Kidney (tissue), 14 donors: ENCODE results near the gene PPIF. TPM values are rescaled to one million over a fixed set of nuclear protein-coding genes. Genes with fewer than 3 reads are reported as not detected.
"Not testable (repeated sequence)": the region's sequence is repeated elsewhere in the genome, so short reads cannot be mapped to it uniquely, and the experiment has no call there.

Experiments
- DNase-seq, 5 donors: peaks; one replicate each; pipeline ENCODE4 v3.0.0-alpha.2; 2013 to 2020
- FAIRE-seq: peaks from 2 replicates; lab custom pipeline; 2012; peaks lifted over from hg19 to GRCh38; lab: Jason Lieb, UNC
- H3K27ac ChIP-seq, 2 donors: one replicate each; pipeline ENCODE4 v1.7.0; 2013; ENCODE audit warnings: low read depth in 2 of 2, low read length in 2 of 2, inconsistent platforms in 1 of 2
- H3K27me3 ChIP-seq: one replicate; pipeline ENCODE4 v1.7.1; 2013; ENCODE audit warnings: low read length, inconsistent platforms; ENCODE audit not compliant: control insufficient read depth, insufficient read depth
- H3K36me3 ChIP-seq, 3 donors: one replicate each; pipeline versions ENCODE4 v1.7.0 to v1.7.1; 2013; ENCODE audit warnings: low read length in 3 of 3, control low read depth in 1 of 3, inconsistent platforms in 1 of 3; ENCODE audit not compliant: insufficient read depth in 3 of 3, control insufficient read depth in 2 of 3
- H3K4me1 ChIP-seq, 3 donors: one replicate each; pipeline versions ENCODE4 v1.7.0 to v1.7.1; 2013; ENCODE audit warnings: low read length in 3 of 3, inconsistent platforms in 1 of 3, low read depth in 1 of 3; ENCODE audit not compliant: control insufficient read depth in 2 of 3, insufficient read depth in 2 of 3
- H3K4me3 ChIP-seq, 3 donors: one replicate each; pipeline versions ENCODE4 v1.7.0 to v1.8.1; 2013; ENCODE audit warnings: low read length in 3 of 3, control low read depth in 1 of 3, inconsistent platforms in 1 of 3
- H3K9ac ChIP-seq, 3 donors: one replicate each; pipeline versions ENCODE4 v1.7.0 to v1.7.1; 2013; ENCODE audit warnings: low read length in 3 of 3, control low read depth in 1 of 3, inconsistent platforms in 1 of 3
- H3K9me3 ChIP-seq, 3 donors: one replicate each; pipeline versions ENCODE4 v1.7.0 to v1.7.1; 2013; ENCODE audit warnings: low read length in 3 of 3, control low read depth in 1 of 3, inconsistent platforms in 1 of 3; ENCODE audit not compliant: control insufficient read depth in 2 of 3, insufficient read depth in 1 of 3
- intact Hi-C: fragments of 100-400 bp; cut with DNase I; formaldehyde crosslinking; loops from one replicate; pipeline ENCODE4 v1.11.1; 2022
- polyA plus RNA-seq: library from polyadenylated mRNA; stranded (reverse); fragments of 350-450 nt; fragmentation: Illumina TruSeq; extraction: RNeasy Lipid Tissue Mini Kit (QIAGEN cat#74804); gene quantifications from one replicate; pipeline ENCODE4 v1.2.3, GENCODE V29; 2014; ENCODE audit warnings: low read depth, low replicate concordance; ENCODE audit not compliant: insufficient read depth
- total RNA-seq: library from RNA; stranded (reverse); fragmentation: NEBNext Ultra II Directional; extraction: Animal tissue kit (Norgen Biotek cat#: 25700); gene quantifications from one replicate; pipeline ENCODE4 v1.2.1, GENCODE V29; 2021
- TF ChIP-seq, protein P1 (sequence below): IDR thresholded peaks from 3 replicates; pipeline ENCODE4 v1.5.1; 2012; ENCODE audit warnings: mild to moderate bottlenecking, moderate library complexity, borderline replicate concordance; ENCODE audit not compliant: insufficient read depth; ENCODE audit errors: extremely low read depth
- donor health status: control.
- donor health status: control.
- donor health status: control.
- donor health status: control.
- donor health status: control.
- donor health status: DM: yes; HTN: yes; CAD: no.
- donor health status: Normal renal cell carcinoma (clear cell type).

The PPIF gene
- total and polyA plus RNA-seq, 2 donors from 2014 or later, result 36.7 to 120 TPM

- DNase-seq, result no peak
- Histone ChIP-seq H3K9me3 (peaks cover 0 to 2% (median 0%) of the 10 kb centered on the region in 3 donors), H3K27ac (no peak overlapping the region)
These were observed 10.5 kb upstream of the PPIF start for GRCh38 chr10:79336739-79337138.

DNA sequence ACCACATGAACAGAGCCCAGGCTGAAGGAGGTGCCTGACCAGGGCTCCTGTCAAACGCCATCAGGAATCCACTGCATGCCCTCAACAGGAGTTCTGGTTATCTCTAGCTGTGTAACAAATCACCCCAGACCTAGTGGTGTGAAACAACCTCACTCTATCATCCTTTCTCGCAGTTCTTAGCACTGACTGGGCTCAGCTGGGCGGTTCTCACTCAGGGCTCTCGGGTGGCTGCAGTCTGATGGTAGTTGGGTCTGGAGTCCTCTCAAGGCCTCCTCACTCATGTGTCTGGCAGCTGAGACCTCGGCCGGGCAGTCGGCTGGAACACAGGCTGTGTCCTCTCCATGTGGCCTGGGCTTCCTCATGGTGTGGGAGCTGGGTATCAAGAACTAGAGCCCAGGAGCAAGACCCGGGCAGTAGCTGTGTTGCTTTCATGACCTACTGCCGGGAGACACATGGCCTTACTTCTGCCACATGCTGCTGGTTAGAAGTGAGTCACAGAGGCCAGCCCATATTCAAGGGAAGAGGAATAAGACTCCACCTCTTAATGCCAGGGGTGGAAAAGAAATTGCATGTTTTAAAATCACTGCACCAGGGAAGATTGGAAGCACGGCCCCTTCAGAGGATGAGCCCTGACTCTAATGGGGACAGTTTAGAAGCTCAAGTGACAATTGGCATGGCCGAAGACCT, 9.3 kb upstream of the PPIF start:
- H3K4me1 ChIP-seq, H3K27me3 ChIP-seq, H3K36me3 ChIP-seq, H3K27ac ChIP-seq, DNase-seq, H3K4me3 ChIP-seq, intact Hi-C loops, H3K9ac ChIP-seq, FAIRE-seq, H3K9me3 ChIP-seq: not testable (repeated sequence)

More at GRCh38 chr10:79336739-79337138, 10.5 kb upstream of the PPIF start:
- intact Hi-C loops, result no loop called here
- Histone ChIP-seq H3K4me3 (no peak overlapping the region), H3K36me3 (no peaks in the 10 kb centered on the region), H3K9ac (no peak overlapping the region), H3K27me3 (no peaks in the 10 kb centered on the region), H3K4me1 (no peaks in the 10 kb centered on the region)
- no peak for FAIRE-seq
- TF ChIP-seq, protein P1, sequence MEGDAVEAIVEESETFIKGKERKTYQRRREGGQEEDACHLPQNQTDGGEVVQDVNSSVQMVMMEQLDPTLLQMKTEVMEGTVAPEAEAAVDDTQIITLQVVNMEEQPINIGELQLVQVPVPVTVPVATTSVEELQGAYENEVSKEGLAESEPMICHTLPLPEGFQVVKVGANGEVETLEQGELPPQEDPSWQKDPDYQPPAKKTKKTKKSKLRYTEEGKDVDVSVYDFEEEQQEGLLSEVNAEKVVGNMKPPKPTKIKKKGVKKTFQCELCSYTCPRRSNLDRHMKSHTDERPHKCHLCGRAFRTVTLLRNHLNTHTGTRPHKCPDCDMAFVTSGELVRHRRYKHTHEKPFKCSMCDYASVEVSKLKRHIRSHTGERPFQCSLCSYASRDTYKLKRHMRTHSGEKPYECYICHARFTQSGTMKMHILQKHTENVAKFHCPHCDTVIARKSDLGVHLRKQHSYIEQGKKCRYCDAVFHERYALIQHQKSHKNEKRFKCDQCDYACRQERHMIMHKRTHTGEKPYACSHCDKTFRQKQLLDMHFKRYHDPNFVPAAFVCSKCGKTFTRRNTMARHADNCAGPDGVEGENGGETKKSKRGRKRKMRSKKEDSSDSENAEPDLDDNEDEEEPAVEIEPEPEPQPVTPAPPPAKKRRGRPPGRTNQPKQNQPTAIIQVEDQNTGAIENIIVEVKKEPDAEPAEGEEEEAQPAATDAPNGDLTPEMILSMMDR, result no peak

DNA sequence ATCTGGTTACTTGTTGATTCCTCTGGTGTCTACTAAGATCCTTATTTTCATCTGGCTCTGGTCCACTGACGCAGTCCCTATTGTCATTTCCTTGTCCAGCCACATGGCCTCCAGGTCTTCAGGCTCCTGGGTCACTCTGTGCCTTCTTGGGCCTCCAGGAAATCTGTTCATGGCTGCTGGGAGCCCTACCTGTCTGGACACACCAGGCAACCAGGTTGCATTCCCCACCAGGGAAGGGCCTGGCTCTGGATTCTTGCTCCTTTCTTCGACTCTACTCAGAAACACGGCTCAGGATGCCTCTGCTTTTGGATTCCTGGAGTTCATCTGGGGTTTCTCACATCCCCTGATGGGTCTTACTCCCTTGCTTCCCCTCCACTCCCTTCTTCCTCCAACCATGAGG, 8.0 kb upstream of the PPIF start:
- peaks cover 0 to 3% (median 0%) of the 10 kb centered on the region in 3 donors for H3K4me1 ChIP-seq
- DNase-seq (no peak), FAIRE-seq (no peak)
- no peaks in the 10 kb centered on the region for H3K36me3 ChIP-seq
- intact Hi-C loops, result no loop called here
- H3K27me3 ChIP-seq, result no peaks in the 10 kb centered on the region
- no peak overlapping the region for H3K27ac ChIP-seq
- TF ChIP-seq, protein P1, result no peak
- H3K4me3 ChIP-seq, result no peak overlapping the region
- H3K9ac ChIP-seq, result no peak overlapping the region
- H3K9me3 ChIP-seq, result no peaks in the 10 kb centered on the region

- TF ChIP-seq, protein P1, result no peak
- FAIRE-seq (no peak), DNase-seq (no peak)
- intact Hi-C loops, result no loop called here
- Histone ChIP-seq H3K27ac (no peak overlapping the region), H3K4me3 (no peak overlapping the region), H3K27me3 (no peaks in the 10 kb centered on the region), H3K9ac (no peak overlapping the region), H3K36me3 (no peaks in the 10 kb centered on the region), H3K4me1 (peaks cover 0 to 3% (median 0%) of the 10 kb centered on the region in 3 donors), H3K9me3 (no peaks in the 10 kb centered on the region)
These were observed 6.5 kb upstream of the PPIF start for GRCh38 chr10:79340646-79341244.
